ENCODE results near the gene GARNL3. TPM values are rescaled to one million over a fixed set of nuclear protein-coding genes. Genes with fewer than 3 reads are reported as not detected.

The GARNL3 gene
- total RNA-seq, 2 experiments from 2014 or later = 4.1 to 4.5 TPM

DNA sequence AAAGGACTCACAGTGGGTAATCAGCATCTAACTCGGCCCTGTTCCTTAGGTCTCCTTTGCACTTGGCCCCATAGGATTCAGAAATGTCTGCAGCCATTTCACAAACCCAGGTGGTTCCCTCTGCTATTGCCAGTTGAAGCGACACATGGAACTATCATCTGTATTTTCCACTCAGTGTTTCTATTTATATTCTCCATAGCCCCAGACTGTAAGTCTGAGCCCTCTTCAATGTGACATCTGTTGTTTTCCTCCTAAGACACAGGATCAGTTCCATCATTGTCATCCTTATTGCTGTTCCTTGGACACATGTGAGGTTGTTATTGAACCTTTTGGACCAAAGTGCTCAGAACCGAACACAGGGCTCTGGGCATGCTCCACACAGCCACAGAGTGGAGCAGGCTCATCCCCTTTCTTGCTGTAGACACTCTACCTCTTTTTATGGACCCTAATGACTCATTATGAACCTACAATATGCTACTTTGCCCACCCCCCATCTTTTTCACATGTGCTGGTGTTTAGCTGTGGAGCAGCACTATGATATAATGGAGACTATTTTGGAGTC, 36.4 kb downstream of the GARNL3 start:
- POLR2A ChIA-PET = no interaction called here
- CTCF ChIA-PET = interaction anchor here (1.4 kb wide), 1 partner anchor 14 kb away, joined by 3 read pairs; no protein-coding TSS in a partner anchor

DNA sequence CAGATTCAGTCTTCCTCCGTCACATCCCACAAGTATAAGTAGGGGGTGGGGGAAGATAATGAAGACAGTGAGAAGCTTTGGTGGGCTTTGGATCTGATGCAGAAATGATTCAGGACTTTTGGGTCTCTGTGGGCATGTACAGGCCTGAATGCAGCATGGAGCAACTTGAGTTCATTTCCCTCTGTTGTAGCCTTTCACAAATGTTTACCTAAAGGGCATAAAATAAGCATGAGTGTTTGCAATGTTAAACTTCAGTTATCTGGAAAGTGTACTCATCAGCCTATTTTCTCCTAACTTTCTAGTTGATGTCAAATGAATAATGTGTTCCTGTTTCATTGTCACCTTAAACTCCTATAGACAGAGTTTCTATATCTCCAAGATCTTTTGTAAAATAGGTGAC, 39.3 kb downstream of the GARNL3 start:
- POLR2A ChIA-PET = no interaction called here
- CTCF ChIA-PET = no interaction called here

- CTCF ChIA-PET = no interaction called here
Measured at GRCh38 chr9:127305206-127305837, 40.7 kb downstream of the GARNL3 start.

GRCh38 chr9:127305838-127306226, 41.3 kb downstream of the GARNL3 start:
- ChIA-PET POLR2A (no interaction called here), CTCF (no interaction called here)

More at GRCh38 chr9:127305206-127305837, 40.7 kb downstream of the GARNL3 start:
- POLR2A ChIA-PET = no interaction called here

DNA sequence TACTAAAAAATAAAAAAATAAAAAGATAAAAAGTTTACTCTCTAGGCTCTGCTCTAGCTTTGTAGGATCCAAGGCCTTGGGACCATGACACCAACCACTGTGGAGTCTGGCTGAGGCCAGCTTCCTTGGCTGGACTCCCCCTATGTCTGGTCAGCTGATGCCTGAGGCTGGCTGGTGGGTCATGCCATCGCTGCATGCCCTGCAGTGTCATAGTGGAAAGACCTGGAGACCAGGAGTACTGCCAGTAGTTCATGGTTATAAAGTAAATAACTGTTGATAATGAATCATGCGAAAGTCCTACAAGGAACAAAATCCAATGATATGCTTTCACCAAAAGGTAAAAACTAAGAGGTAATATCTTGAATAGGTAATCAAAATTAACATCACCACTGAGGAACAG, 43.2 kb downstream of the GARNL3 start:
- POLR2A ChIA-PET = no interaction called here

GRCh38 chr9:127308652-127309434, 44.3 kb downstream of the GARNL3 start:
- POLR2A ChIA-PET = no interaction called here
- CTCF ChIA-PET = no interaction called here

More for the DNA sequence above, 43.2 kb downstream of the GARNL3 start:
- CTCF ChIA-PET = no interaction called here

DNA sequence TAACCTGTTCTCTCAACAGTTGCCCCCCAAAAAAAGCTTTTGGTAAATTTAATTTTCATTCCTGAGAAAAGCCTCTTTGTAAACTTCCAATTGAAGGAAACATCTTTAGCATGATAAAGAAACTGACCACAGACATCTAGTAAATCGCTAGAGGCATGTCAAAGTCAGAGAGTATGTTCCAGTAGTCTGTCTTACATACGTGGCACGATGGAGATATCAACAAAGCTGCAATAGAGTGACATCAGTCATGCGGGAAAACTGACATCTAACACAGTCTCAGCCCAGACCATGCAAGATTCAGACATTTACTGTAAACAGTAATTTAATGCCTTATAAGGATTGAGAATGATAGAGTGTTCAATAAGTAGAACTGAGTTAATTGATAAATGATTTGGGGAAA, 45.1 kb downstream of the GARNL3 start:
- POLR2A ChIA-PET = no interaction called here
- CTCF ChIA-PET = no interaction called here

- CTCF ChIA-PET = interaction anchor here (0.7 kb wide), 1 partner anchor 140 kb away, joined by 3 read pairs; the partner anchor contains the start of genes LRSAM1 and RPL12
- POLR2A ChIA-PET = no interaction called here
Measured at GRCh38 chr9:127311239-127311741, 46.7 kb downstream of the GARNL3 start.

- ChIA-PET CTCF (no interaction called here), POLR2A (no interaction called here)
Measured at GRCh38 chr9:127313042-127313560, 48.5 kb downstream of the GARNL3 start.

DNA sequence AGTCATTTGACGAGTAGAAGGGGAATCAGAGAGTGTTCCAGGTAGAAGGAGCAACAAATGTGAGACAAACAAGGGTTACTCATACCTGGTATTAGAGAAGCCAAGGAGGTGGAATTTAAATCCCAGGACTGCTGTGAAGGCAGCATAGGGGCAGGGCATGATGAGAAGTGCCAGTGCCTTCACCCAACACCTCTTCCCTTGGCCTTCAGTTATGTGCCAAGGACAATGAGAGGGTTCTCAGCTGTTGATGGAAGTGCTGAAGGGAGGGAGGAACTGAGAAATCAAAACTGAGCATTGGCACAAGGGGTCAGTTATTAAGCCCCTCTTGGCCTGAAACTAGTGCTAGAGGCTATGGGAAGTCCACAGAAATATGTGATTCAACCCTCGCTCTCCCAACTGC, 50.3 kb downstream of the GARNL3 start:
- POLR2A ChIA-PET = no interaction called here
- CTCF ChIA-PET = interaction anchor here (1.2 kb wide), 1 partner anchor 13 kb away, joined by 3 read pairs; no protein-coding TSS in a partner anchor

GRCh38 chr9:127316586-127317323, 52.2 kb downstream of the GARNL3 start:
- ChIA-PET CTCF (no interaction called here), POLR2A (no interaction called here)

DNA sequence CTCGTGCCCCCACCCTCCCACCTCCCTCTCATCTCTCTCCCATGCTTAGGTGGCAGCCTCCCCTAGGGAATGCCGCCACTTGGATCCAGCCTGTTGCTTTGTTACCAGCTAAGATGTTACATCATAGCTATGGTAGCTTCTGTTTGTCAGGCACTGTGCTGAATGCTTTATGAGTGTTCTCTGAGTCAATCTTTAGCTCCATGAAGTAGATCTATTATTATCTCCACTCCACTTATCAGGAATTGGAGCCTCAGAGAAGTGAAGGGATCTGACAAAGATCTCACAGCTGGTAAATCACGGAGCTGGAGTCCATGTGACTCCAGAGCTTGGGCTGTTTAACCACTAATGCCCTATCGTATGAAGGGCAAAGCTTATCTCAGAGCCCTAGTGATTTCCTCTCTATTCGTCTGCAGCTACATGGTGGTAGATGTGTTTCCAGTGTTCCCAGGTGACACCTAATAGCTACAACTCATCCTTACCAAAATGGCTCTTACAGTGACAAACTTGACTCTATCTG, 54.1 kb downstream of the GARNL3 start:
- ChIA-PET CTCF (no interaction called here), POLR2A (no interaction called here)

DNA sequence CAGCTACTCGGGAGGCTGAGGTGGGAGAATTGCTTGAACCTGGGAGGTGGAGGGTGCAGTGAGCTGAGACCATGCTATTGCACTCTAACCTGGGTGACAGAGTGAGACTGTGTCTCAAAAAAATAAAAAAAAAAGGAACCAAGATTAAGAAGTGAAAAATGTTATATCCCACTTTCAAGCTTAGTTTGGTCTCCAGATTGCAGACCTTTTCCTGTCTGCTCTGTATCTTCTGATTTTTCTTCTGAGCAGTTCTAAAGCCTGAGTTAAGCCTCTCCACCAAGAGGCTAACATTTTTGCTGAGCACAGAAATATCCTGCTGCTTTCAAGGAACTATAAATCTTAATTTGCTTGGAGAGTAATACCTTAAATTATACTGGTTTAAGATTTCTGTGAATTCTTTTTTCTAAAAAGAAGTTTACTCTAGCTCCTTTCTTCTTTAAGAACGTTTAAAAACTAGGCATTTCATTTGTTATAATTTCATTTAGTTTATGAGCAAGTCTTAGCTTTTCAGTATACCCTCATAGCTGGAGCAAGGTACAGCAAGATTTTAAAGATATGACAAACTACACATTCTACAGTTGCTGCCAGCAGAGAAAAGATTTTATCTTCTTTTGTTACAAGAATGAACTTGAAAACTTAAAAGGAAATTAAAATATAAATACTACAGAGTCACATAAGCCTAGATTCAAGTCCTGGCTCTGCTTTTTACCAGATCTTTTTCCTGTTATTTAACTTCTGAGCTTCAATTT, 55.0 kb downstream of the GARNL3 start:
- POLR2A ChIA-PET = interaction anchor here (0.6 kb wide), 1 partner anchor 124 kb away, joined by 4 read pairs; no protein-coding TSS in a partner anchor

DNA sequence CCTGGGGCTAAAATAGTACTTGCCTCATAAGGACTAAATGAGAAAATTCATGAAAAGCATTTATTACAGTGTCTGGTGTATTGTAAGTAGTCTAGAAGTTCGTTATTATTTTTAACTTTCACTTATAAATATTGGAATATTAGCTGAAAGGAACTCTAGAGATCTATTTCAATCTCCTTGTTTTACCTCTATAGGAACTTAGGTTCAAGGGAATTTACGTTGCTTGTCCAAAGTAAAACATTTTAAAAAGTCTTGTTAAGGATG, 55.5 kb downstream of the GARNL3 start:
- POLR2A ChIA-PET = interaction anchor here (0.6 kb wide), 1 partner anchor 124 kb away, joined by 4 read pairs; no protein-coding TSS in a partner anchor
- CTCF ChIA-PET = no interaction called here

More for the DNA sequence above, 55.0 kb downstream of the GARNL3 start:
- CTCF ChIA-PET = no interaction called here

DNA sequence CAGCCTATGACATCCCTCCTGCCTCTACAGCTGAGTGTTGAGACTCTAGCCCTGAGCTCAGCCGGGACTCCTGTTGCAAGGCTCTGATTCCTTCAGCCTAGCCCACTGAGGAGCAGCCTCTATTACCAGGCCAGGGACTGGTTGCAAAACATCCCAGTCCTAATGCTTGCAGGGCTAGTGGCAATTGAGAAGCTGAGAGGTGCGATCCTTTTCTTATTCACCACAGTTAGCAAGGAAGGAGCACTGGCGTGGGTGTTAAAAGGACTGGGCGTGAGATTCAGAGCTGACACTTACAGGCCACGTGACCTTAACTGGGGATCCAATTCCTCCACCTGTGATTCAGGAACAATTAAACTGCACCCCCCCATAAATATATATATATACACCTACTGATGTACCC, 58.8 kb downstream of the GARNL3 start:
- CTCF ChIA-PET = no interaction called here
- POLR2A ChIA-PET = no interaction called here

- ChIA-PET CTCF (no interaction called here), POLR2A (no interaction called here)
Measured at GRCh38 chr9:127330501-127330900, 65.9 kb downstream of the GARNL3 start.

DNA sequence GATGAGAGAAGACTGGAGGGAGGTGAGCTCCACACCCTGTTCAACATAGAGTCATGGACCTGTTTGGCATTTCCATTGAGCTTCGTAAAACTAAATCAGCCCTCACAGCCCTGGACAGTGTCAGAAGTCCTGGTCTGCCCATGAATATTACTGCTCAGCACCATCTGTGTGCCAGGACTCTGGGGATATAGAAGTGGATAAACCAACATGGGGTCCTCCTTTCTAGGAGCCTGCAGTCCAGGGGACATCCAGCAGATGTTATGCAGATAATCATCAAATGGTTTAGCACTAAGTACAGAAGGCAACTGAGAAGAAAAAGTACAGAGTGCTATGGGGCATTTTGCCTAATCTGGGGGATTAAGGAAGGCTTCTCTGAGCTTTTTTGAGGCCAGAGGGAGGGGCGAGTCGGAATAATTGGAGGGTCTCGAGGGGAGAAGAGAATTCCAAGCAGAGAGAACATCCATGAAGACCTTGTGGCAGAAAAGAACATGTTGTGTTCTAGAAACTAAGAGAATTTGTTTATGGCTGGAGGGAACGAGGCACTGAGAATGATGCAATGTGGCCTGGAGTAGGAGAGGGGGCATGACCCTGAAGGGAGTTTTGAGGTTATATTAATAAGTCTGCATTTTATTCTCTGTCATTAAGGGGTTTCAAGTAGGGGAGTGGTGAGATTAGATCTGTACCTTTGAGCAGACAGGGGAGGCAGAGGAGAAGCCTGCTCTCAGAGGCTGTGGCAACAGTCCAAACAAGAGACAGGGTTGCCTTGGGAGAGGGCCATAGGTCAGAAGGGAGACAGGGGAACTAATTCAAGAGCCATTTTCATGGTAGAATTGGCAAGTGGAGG, 68.9 kb downstream of the GARNL3 start:
- ChIA-PET CTCF (no interaction called here), POLR2A (no interaction called here)

DNA sequence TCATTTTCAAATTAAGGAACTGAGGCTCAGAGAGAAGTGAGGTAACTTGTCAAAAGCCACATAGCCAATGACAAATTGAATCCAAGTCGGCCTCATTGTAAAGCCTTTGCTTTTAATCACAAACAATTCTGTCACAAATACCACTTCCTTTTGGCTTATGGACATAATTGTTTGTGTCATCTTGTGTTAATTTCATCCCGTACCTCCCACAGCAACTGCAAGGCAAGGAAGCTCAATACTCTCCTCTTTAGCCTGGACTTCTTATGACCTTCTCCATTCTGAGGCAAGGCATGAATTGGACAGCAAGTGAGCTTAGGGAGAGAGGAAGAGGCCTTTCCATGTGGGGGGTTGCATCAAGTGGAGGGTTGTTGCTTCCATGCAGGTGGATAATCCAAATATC, 70.2 kb downstream of the GARNL3 start:
- ChIA-PET CTCF (no interaction called here), POLR2A (no interaction called here)

DNA sequence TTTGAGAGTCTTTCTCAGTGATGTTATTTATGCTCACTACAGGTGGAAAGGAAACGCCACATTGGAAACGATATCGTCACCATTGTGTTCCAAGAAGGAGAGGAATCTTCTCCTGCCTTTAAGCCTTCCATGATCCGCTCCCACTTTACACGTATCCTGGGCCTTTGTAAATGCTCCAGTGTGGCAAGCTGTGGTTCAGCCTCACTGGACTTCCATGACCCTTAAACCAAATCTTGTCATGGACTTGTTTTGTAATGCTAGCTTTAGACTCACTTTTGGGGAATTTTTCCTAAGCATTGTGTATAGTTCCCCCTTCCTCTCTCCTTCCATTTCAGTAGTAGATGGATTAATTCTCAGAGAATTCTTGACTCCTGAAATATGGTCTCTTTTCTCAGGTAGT, 71.5 kb downstream of the GARNL3 start:
- CTCF ChIA-PET = no interaction called here

More for the DNA sequence above, 71.5 kb downstream of the GARNL3 start:
- POLR2A ChIA-PET = no interaction called here
